Kidney epithelial cell (primary cell): Measurements from ENCODE around the gene TREML2. TPM values are rescaled to one million over a fixed set of nuclear protein-coding genes. Genes with fewer than 3 reads are reported as not detected.

ENCODE experiments used
- DNase-seq: peaks from one replicate; pipeline ENCODE4 v3.0.0-alpha.2; 2010; ENCODE audit warnings: low read depth
- H3K27me3 ChIP-seq: 2 replicates; pipeline ENCODE4 v1.6.0; 2011; ENCODE audit warnings: low read length; ENCODE audit not compliant: control insufficient read depth, insufficient read depth
- H3K36me3 ChIP-seq: 2 replicates; pipeline ENCODE4 v1.5.1; 2011; ENCODE audit warnings: low read length; ENCODE audit not compliant: control insufficient read depth, insufficient read depth
- H3K4me3 ChIP-seq: 2 replicates; pipeline ENCODE4 v1.5.1; 2011; ENCODE audit warnings: low read depth, mild to moderate bottlenecking, control low read depth, low read length
- CTCF ChIP-seq: IDR thresholded peaks from 2 replicates; pipeline ENCODE4 v1.5.1; 2011; ENCODE audit warnings: mild to moderate bottlenecking, moderate library complexity, low read length, control low read depth, inconsistent platforms; ENCODE audit not compliant: insufficient read depth, poor library complexity, severe bottlenecking
- total RNA-seq: library from RNA; depleted of rRNA; stranded (reverse); fragments of >200 nt; gene quantifications from 2 replicates; pipeline ENCODE4 v1.2.3, GENCODE V29; 2015

The TREML2 gene
- total RNA-seq, 1 donor from 2014 or later = 0.38 TPM

GRCh38 chr6:41201764-41202173 is 820 bp upstream of the TREML2 start:
- TF ChIP-seq CTCF = no peak
- no peak for DNase-seq
- Histone ChIP-seq H3K4me3 (no peak overlapping the region), H3K36me3 (no peaks in the 10 kb centered on the region), H3K27me3 (no peaks in the 10 kb centered on the region)

- Histone ChIP-seq H3K36me3 (no peaks in the 10 kb centered on the region), H3K27me3 (no peaks in the 10 kb centered on the region), H3K4me3 (no peak overlapping the region)
- DNase-seq = no peak
- TF ChIP-seq CTCF = no peak
These were observed 551 bp downstream of the TREML2 start for GRCh38 chr6:41200296-41200900.

- Histone ChIP-seq H3K36me3 (no peaks in the 10 kb centered on the region), H3K4me3 (no peak overlapping the region), H3K27me3 (no peaks in the 10 kb centered on the region)
- TF ChIP-seq CTCF = no peak
- no peak for DNase-seq
These were observed 1.2 kb downstream of the TREML2 start for GRCh38 chr6:41199552-41200246.

GRCh38 chr6:41197234-41197633 is 3.7 kb downstream of the TREML2 start:
- H3K36me3 ChIP-seq = no peaks in the 10 kb centered on the region
- no peak for DNase-seq
- no peak for TF ChIP-seq CTCF
- no peak overlapping the region for H3K4me3 ChIP-seq
- H3K27me3 ChIP-seq = peaks cover 2% of the 10 kb centered on the region

GRCh38 chr6:41194386-41194785 is 6.6 kb downstream of the TREML2 start:
- peaks cover 2% of the 10 kb centered on the region for H3K27me3 ChIP-seq
- H3K4me3 ChIP-seq = no peak overlapping the region
- no peak for DNase-seq
- no peaks in the 10 kb centered on the region for H3K36me3 ChIP-seq
- TF ChIP-seq CTCF = no peak

GRCh38 chr6:41193884-41194283 is 7.1 kb downstream of the TREML2 start:
- no peak for DNase-seq
- H3K36me3 ChIP-seq = no peaks in the 10 kb centered on the region
- H3K27me3 ChIP-seq = peaks cover 2% of the 10 kb centered on the region
- no peak for TF ChIP-seq CTCF
- H3K4me3 ChIP-seq = no peak overlapping the region
